Thyroid gland (tissue), 4 donors: ENCODE data around the gene TSHZ2.

Source experiments
- POLR2A ChIP-seq, 2 donors: fragments of 450-650 bp; IDR thresholded peaks; one replicate each; pipeline ENCODE4 v1.6.1; 2017; ENCODE audit warnings: antibody characterized with exemption in 2 of 2, mild to moderate bottlenecking in 2 of 2, moderate library complexity in 1 of 2
- TF ChIP-seq, protein P1 (sequence below), 6 experiments: fragments of 200-600 bp in 3 of 6; fragments of 450-650 bp in 3 of 6; sonication (generic) in 3 of 6; IDR thresholded peaks; one replicate each; pipeline ENCODE4 v1.5.1; 2016 to 2019; ENCODE audit warnings: antibody characterized with exemption in 6 of 6, mild to moderate bottlenecking in 2 of 6, inconsistent platforms in 1 of 6, moderate library complexity in 1 of 6

DNA sequence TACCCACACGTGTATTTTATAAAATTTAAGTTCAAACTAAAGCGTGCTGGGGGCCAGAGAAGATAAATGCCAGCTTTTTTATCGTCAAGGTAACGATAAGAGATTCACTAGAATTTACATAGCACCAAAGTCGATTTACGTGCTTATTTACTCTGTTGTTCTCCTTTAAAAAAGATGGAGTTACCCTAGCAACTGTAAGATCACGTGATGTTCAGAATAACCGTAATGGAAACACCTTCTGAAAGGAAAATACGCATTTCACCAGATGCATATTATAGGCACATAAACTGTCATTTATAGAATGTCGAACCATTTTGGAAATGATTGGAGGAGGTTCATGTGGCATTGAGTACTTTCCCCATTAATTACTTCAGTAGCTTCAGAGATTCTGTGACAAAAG lies 207.6 kb downstream of the TSHZ2 start:
- TF ChIP-seq, protein P1, sequence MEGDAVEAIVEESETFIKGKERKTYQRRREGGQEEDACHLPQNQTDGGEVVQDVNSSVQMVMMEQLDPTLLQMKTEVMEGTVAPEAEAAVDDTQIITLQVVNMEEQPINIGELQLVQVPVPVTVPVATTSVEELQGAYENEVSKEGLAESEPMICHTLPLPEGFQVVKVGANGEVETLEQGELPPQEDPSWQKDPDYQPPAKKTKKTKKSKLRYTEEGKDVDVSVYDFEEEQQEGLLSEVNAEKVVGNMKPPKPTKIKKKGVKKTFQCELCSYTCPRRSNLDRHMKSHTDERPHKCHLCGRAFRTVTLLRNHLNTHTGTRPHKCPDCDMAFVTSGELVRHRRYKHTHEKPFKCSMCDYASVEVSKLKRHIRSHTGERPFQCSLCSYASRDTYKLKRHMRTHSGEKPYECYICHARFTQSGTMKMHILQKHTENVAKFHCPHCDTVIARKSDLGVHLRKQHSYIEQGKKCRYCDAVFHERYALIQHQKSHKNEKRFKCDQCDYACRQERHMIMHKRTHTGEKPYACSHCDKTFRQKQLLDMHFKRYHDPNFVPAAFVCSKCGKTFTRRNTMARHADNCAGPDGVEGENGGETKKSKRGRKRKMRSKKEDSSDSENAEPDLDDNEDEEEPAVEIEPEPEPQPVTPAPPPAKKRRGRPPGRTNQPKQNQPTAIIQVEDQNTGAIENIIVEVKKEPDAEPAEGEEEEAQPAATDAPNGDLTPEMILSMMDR (IDR thresholded peaks at IDR 0.05), result no peak
- TF ChIP-seq POLR2A (IDR thresholded peaks at IDR 0.05), result no peak
